Measurements from ENCODE around the gene RAB7A. TPM values are rescaled to one million over a fixed set of nuclear protein-coding genes. Genes with fewer than 3 reads are reported as not detected.
A peak's percentile ranks its signal among the peaks of the same experiment; 100 is the strongest.
"Not testable (repeated sequence)": the region's sequence is repeated elsewhere in the genome, so short reads cannot be mapped to it uniquely, and the experiment has no call there.

RAB7A gene
- total RNA-seq, 2 experiments from 2014 or later, result 226 to 264 TPM

- ChIA-PET POLR2A (no interaction called here), CTCF (interaction anchor here (0.7 to 1.7 kb wide), 5 partner anchors 8 to 45 kb away, joined by 3 to 5 read pairs (median 3); no protein-coding TSS in a partner anchor)
- H3K9me3 Mint-ChIP-seq, result peaks cover 3% of the 10 kb centered on the region
- H3K4me1 Mint-ChIP-seq, result peaks cover 18% of the 10 kb centered on the region
- H3K27me3 Mint-ChIP-seq, result no peaks in the 10 kb centered on the region
- peaks cover 50% of the 10 kb centered on the region for H3K36me3 Mint-ChIP-seq (ENCODE audit: low read depth)
- no peak for DNase-seq
- no peak overlapping the region for H3K27ac Mint-ChIP-seq
- no peak overlapping the region for H3K4me3 Mint-ChIP-seq
These were observed 17.0 kb downstream of the RAB7A start for GRCh38 chr3:128742821-128743594.

DNA sequence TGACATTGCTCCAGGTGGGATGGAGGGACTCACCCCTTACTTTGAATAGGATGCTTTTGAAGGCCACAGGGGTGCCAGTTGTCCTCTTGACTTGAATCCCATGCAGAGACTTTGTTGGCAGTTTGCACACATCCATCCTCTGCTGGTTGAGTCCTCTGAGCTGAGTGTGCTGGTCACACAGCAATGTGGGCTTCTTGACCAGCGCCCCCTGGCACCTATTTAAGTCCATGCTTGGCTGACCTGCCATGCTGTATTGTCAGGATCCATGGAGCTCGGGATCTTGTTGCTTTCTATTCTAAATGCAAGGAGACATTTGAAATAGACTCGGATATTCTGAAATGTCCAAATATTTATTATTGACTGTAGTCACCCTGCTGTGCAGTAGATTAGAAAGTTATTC lies 19.8 kb downstream of the RAB7A start:
- Mint-ChIP-seq H3K36me3 (ENCODE audit: low read depth) (peaks cover 60% of the 10 kb centered on the region), H3K27me3 (no peaks in the 10 kb centered on the region), H3K4me1 (peaks cover 21% of the 10 kb centered on the region), H3K27ac (no peak overlapping the region), H3K4me3 (no peak overlapping the region), H3K9me3 (peaks cover 8% of the 10 kb centered on the region)
- POLR2A ChIA-PET, result interaction anchor here (1.0 kb wide), 1 partner anchor 65 kb away, joined by 3 read pairs; no protein-coding TSS in a partner anchor
- no peak for DNase-seq
- CTCF ChIA-PET, result interaction anchor here (0.7 to 1.6 kb wide), 6 partner anchors 8 to 65 kb away, joined by 3 to 5 read pairs (median 4); no protein-coding TSS in a partner anchor

GRCh38 chr3:128746881-128747280 lies 20.9 kb downstream of the RAB7A start:
- DNase-seq, result no peak
- ChIA-PET CTCF (interaction anchor here (1.2 to 1.6 kb wide), 3 partner anchors 9 to 13 kb away, joined by 4 to 5 read pairs (median 5); no protein-coding TSS in a partner anchor), POLR2A (interaction anchor here (0.7 kb wide), 1 partner anchor 623 kb away, joined by 4 read pairs; no protein-coding TSS in a partner anchor)
- no peaks in the 10 kb centered on the region for H3K27me3 Mint-ChIP-seq
- peaks cover 62% of the 10 kb centered on the region for H3K36me3 Mint-ChIP-seq (ENCODE audit: low read depth)
- H3K9me3 Mint-ChIP-seq, result peaks cover 10% of the 10 kb centered on the region
- H3K4me1 Mint-ChIP-seq, result peaks cover 26% of the 10 kb centered on the region
- no peak overlapping the region for H3K4me3 Mint-ChIP-seq
- H3K27ac Mint-ChIP-seq, result no peak overlapping the region

DNA sequence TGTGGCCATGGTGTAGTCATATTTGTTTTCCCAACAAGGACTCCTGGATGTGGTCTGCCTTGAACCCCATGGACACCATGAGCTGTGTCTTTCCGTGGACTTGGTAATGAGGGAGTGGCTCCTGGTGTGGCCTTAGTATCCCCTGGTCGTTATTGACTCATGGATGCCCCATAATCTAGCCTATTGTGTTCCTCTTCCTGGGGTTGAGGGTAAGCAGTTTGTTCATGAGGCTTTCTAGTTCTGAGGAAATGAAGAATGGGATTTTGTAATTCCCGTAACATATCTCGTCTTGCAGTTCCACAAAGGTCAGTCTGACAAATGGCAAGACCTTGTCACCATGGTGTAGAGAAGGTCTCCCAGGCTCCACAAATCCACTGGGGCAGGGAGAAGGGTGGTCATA lies 22.6 kb downstream of the RAB7A start:
- DNase-seq, result no peak
- POLR2A ChIA-PET, result no interaction called here
- H3K4me1 Mint-ChIP-seq, result peaks cover 38% of the 10 kb centered on the region
- peaks cover 7% of the 10 kb centered on the region for H3K9me3 Mint-ChIP-seq
- no peak overlapping the region for H3K27ac Mint-ChIP-seq
- H3K36me3 Mint-ChIP-seq (ENCODE audit: low read depth), result peaks cover 58% of the 10 kb centered on the region
- H3K4me3 Mint-ChIP-seq, result no peak overlapping the region
- H3K27me3 Mint-ChIP-seq, result no peaks in the 10 kb centered on the region
- CTCF ChIA-PET, result interaction anchor here (0.6 to 1.2 kb wide), 4 partner anchors 16 to 94 kb away, joined by 3 read pairs; no protein-coding TSS in a partner anchor

DNA sequence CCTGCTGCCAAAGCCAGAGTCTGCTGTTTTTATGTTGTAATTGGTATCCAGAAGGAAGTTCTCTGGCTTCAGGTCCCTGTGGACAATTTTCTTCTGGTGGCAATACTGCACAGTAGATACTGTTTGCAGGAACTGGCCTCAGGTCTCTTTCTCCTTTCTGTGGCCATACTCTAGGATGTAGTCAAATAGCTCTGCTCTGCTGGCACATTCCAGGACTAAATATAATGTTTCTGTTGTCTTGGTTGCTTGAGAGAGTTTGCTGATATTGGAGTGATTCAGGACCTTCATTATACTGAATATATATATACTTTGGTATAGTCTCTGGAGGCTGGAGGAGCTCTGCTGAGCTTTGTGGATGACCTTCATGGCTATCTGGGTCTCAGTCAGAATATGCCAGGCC lies 23.1 kb downstream of the RAB7A start:
- Mint-ChIP-seq H3K27ac (no peak overlapping the region), H3K27me3 (no peaks in the 10 kb centered on the region), H3K4me1 (peaks cover 42% of the 10 kb centered on the region), H3K36me3 (ENCODE audit: low read depth) (peaks cover 53% of the 10 kb centered on the region), H3K9me3 (peaks cover 7% of the 10 kb centered on the region), H3K4me3 (no peak overlapping the region)
- CTCF ChIA-PET, result interaction anchor here (0.8 to 1.2 kb wide), 3 partner anchors 15 to 69 kb away, joined by 3 read pairs; no protein-coding TSS in a partner anchor
- POLR2A ChIA-PET, result no interaction called here
- DNase-seq, result no peak

DNA sequence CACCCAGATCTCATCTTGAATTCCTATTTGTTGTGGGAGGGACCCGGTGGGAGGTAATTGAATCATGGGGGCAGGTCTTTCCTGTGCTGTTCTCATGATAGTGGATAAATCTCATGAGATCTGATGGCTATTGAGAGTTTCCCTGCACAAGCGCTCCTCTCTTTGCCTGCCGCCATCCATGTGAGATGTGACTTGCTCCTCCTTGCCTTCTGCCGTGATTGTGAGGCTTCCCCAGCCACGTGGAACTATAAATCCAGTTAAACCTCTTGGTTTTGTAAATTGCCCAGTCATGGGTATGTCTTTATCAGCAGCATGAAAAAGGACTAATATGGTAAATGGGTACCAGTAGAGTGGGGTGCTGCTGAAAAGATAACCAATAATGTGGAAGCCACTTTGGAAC lies 23.6 kb downstream of the RAB7A start:
- CTCF ChIA-PET, result interaction anchor here (0.9 kb wide), 1 partner anchor 69 kb away, joined by 3 read pairs; no protein-coding TSS in a partner anchor
- peaks cover 45% of the 10 kb centered on the region for H3K4me1 Mint-ChIP-seq
- H3K9me3 Mint-ChIP-seq, POLR2A ChIA-PET, H3K27ac Mint-ChIP-seq, DNase-seq, H3K4me3 Mint-ChIP-seq, H3K27me3 Mint-ChIP-seq: not testable (repeated sequence)
- H3K36me3 Mint-ChIP-seq (ENCODE audit: low read depth), result peaks cover 52% of the 10 kb centered on the region

DNA sequence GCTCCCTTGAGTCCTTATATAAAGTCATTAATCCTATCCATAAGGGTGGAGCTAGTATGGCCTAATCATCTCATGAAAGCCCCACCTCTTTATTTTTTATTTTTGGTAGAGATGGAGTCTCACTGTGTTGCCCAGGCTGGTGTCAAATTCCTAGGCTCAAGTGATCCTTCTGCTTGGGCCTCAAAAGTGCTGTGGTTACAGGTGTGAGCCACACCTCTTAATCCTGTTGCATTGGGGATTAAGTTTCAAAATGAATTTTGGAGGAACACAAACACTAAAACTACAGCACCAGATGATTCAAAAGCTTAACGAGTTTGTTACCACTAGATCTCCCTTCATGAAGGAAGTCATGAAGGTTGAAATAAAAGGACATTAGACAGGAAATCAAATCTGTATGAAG lies 27.7 kb downstream of the RAB7A start:
- Mint-ChIP-seq H3K27ac (no peak overlapping the region), H3K9me3 (peaks cover 9% of the 10 kb centered on the region), H3K36me3 (ENCODE audit: low read depth) (peaks cover 42% of the 10 kb centered on the region), H3K4me1 (peaks cover 49% of the 10 kb centered on the region), H3K4me3 (no peak overlapping the region), H3K27me3 (no peaks in the 10 kb centered on the region)
- POLR2A ChIA-PET, result no interaction called here
- CTCF ChIA-PET, result interaction anchor here (1.1 to 1.3 kb wide), 2 partner anchors 14 to 45 kb away, joined by 3 read pairs; no protein-coding TSS in a partner anchor
- no peak for DNase-seq

- POLR2A ChIA-PET, result no interaction called here
These were observed 34.1 kb downstream of the RAB7A start for GRCh38 chr3:128760042-128760441.

DNA sequence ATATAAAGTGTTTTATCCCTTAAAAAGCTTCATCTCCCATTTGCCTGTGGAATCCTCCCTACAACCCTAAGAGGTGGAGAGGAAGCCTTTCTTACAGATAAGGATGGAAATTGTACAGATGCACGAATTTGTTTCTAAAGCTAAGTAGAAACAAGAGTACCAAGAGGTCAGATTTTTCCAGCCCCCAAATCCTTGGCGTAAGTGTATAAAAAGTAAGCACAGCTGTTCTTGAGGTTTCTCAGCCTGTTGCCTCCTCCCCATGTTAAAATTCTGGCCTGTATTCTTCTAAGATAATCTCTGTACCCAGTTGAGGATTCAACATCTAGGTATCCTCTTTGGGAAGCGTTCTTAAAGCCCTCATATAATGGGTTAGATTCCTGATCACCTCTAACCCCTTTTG lies 34.9 kb downstream of the RAB7A start:
- DNase-seq, result no peak
- POLR2A ChIA-PET, result interaction anchor here (0.6 kb wide), 1 partner anchor 21 kb away, joined by 3 read pairs; no protein-coding TSS in a partner anchor
- H3K4me1 Mint-ChIP-seq, result peaks cover 45% of the 10 kb centered on the region
- no peaks in the 10 kb centered on the region for H3K27me3 Mint-ChIP-seq
- peaks cover 22% of the 10 kb centered on the region for H3K36me3 Mint-ChIP-seq (ENCODE audit: low read depth)
- CTCF ChIA-PET, result interaction anchor here (0.7 to 1.7 kb wide), 4 partner anchors 10 to 27 kb away, joined by 3 to 5 read pairs (median 4); no protein-coding TSS in a partner anchor
- H3K4me3 Mint-ChIP-seq, result no peak overlapping the region
- H3K9me3 Mint-ChIP-seq, result no peaks in the 10 kb centered on the region
- H3K27ac Mint-ChIP-seq, result no peak overlapping the region

More at GRCh38 chr3:128760042-128760441, 34.1 kb downstream of the RAB7A start:
- Mint-ChIP-seq H3K4me3 (no peak overlapping the region), H3K27me3 (no peaks in the 10 kb centered on the region), H3K9me3 (peaks cover 2% of the 10 kb centered on the region), H3K4me1 (peaks cover 43% of the 10 kb centered on the region), H3K36me3 (ENCODE audit: low read depth) (peaks cover 24% of the 10 kb centered on the region), H3K27ac (no peak overlapping the region)
- no peak for DNase-seq
- CTCF ChIA-PET, result interaction anchor here (0.6 to 1.7 kb wide), 6 partner anchors 13 to 506 kb away, joined by 3 to 5 read pairs (median 4); no protein-coding TSS in a partner anchor

GRCh38 chr3:128761392-128761791 lies 35.4 kb downstream of the RAB7A start:
- Mint-ChIP-seq H3K4me1 (peaks cover 50% of the 10 kb centered on the region), H3K36me3 (ENCODE audit: low read depth) (peaks cover 22% of the 10 kb centered on the region), H3K9me3 (no peaks in the 10 kb centered on the region), H3K27ac (no peak overlapping the region), H3K4me3 (no peak overlapping the region), H3K27me3 (no peaks in the 10 kb centered on the region)
- ChIA-PET CTCF (interaction anchor here (1.3 to 1.7 kb wide), 2 partner anchors 10 to 27 kb away, joined by 4 to 5 read pairs; no protein-coding TSS in a partner anchor), POLR2A (no interaction called here)
- DNase-seq, result no peak

GRCh38 chr3:128763967-128764366 lies 38.0 kb downstream of the RAB7A start:
- peak; percentile 21 for DNase-seq
- Mint-ChIP-seq H3K4me3 (no peak overlapping the region), H3K27me3 (no peaks in the 10 kb centered on the region), H3K4me1 (peaks cover 61% of the 10 kb centered on the region), H3K27ac (no peak overlapping the region), H3K36me3 (ENCODE audit: low read depth) (peaks cover 22% of the 10 kb centered on the region), H3K9me3 (no peaks in the 10 kb centered on the region)
- ChIA-PET POLR2A (no interaction called here), CTCF (interaction anchor here (0.6 to 1.8 kb wide), 3 partner anchors 15 to 326 kb away, joined by 3 read pairs; partner anchors contain the start of gene RPN1)

DNA sequence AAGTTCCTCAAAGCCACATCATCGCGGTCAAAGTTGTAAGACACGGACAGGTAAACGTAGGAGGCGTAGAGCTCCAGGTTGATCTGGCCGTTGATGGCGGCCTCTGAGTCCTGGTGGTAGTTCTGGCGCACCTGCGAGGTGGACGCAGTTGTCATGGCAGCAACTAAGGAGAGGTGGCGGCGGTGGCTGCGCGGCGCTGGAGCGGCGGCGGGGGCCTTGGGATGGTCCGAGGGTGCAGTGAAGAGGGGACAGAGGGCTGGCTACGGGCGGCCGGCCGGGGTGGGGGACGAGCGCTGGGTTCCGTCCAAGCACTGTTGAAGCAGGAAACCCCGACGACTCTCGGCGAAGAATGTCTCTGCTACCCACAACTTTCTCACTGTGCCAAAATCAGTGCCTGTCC lies 38.9 kb downstream of the RAB7A start:
- CTCF ChIA-PET, result interaction anchor here (1.8 kb wide), 1 partner anchor 16 kb away, joined by 3 read pairs; no protein-coding TSS in a partner anchor
- peaks cover 18% of the 10 kb centered on the region for H3K36me3 Mint-ChIP-seq (ENCODE audit: low read depth)
- no peaks in the 10 kb centered on the region for H3K27me3 Mint-ChIP-seq
- POLR2A ChIA-PET, result no interaction called here
- no peaks in the 10 kb centered on the region for H3K9me3 Mint-ChIP-seq
- H3K4me1 Mint-ChIP-seq, result peaks cover 62% of the 10 kb centered on the region
- no peak overlapping the region for H3K4me3 Mint-ChIP-seq
- no peak overlapping the region for H3K27ac Mint-ChIP-seq
- no peak for DNase-seq

Measured in activated CD4-positive, alpha-beta T cell treated with anti-CD3 and anti-CD28 coated beads, Interleukin-2, amount 10 ng/mL, durations not matched to agents 7 days and 5 days (primary cell).